Fibroblast of skin of scalp (primary cell): ENCODE measurements around the gene TLR10. TPM values are rescaled to one million over a fixed set of nuclear protein-coding genes. Genes with fewer than 3 reads are reported as not detected.
A peak's percentile ranks its signal among the peaks of the same experiment; 100 is the strongest.
"Not testable (repeated sequence)": the region's sequence is repeated elsewhere in the genome, so short reads cannot be mapped to it uniquely, and the experiment has no call there.

Experiments used
- DNase-seq: peaks from one replicate; pipeline ENCODE4 v3.0.0-alpha.2; 2013
- polyA plus RNA-seq, 2 experiments: library from polyadenylated mRNA; unstranded; fragments of 120-200 nt; gene quantifications; one replicate each; pipeline ENCODE4 v1.2.1, GENCODE V29; 2013; ENCODE audit not compliant: insufficient read length in 2 of 2

Gene TLR10
- polyA plus RNA-seq (2013, experiment 1 of 2; ENCODE audit: insufficient read length), result not detected
- 0.11 TPM for polyA plus RNA-seq (2013, experiment 2 of 2; ENCODE audit: insufficient read length)

- DNase-seq, result peak; percentile 45
Observed at GRCh38 chr4:38782452-38783108, at the start of gene TLR10. Gene TLR10, minus strand, starts transcription at chr4:38782990. Its CDS starts 7,400 bp downstream, at chr4:38775590.

- no peak for DNase-seq
Observed at GRCh38 chr4:38832206-38832605, 49.4 kb upstream of the TLR10 start.

- DNase-seq, result peak; percentile 86
Observed at GRCh38 chr4:38831653-38832052, 48.9 kb upstream of the TLR10 start.

GRCh38 chr4:38829237-38829636 is 46.4 kb upstream of the TLR10 start:
- no peak for DNase-seq

GRCh38 chr4:38823766-38824165 is 41.0 kb upstream of the TLR10 start:
- no peak for DNase-seq

GRCh38 chr4:38822748-38823303 is 40.0 kb upstream of the TLR10 start:
- no peak for DNase-seq

GRCh38 chr4:38821739-38822138 is 38.9 kb upstream of the TLR10 start:
- no peak for DNase-seq

GRCh38 chr4:38820329-38821061 is 37.7 kb upstream of the TLR10 start:
- no peak for DNase-seq

GRCh38 chr4:38819569-38819968 is 36.8 kb upstream of the TLR10 start:
- DNase-seq, result peak; percentile 84

GRCh38 chr4:38818441-38818976 is 35.7 kb upstream of the TLR10 start:
- no peak for DNase-seq

- no peak for DNase-seq
Observed at GRCh38 chr4:38815885-38816782, 33.3 kb upstream of the TLR10 start.

GRCh38 chr4:38814386-38814785 is 31.6 kb upstream of the TLR10 start:
- DNase-seq, result no peak

- no peak for DNase-seq
Observed at GRCh38 chr4:38811297-38811696, 28.5 kb upstream of the TLR10 start.

GRCh38 chr4:38807462-38807861 is 24.7 kb upstream of the TLR10 start:
- DNase-seq, result not testable (repeated sequence)

GRCh38 chr4:38806251-38806650 is 23.5 kb upstream of the TLR10 start:
- DNase-seq, result not testable (repeated sequence)

- DNase-seq, result no peak
Observed at GRCh38 chr4:38805530-38806145, 22.8 kb upstream of the TLR10 start.

GRCh38 chr4:38804654-38805295 is 22.0 kb upstream of the TLR10 start, which contains the start of gene TLR1:
Gene TLR1, minus strand, starts transcription at chr4:38804791. Its CDS starts 5,960 bp downstream, at chr4:38798831.
- DNase-seq, result peak; percentile 65

GRCh38 chr4:38803833-38804653 is 21.3 kb upstream of the TLR10 start:
- DNase-seq, result no peak

- no peak for DNase-seq
Observed at GRCh38 chr4:38802561-38803355, 20.0 kb upstream of the TLR10 start.
